SK-N-MC (cell line): ENCODE results near the gene FILIP1.

Experiments
- EZH2 ChIP-seq: fragments of 200-600 bp; sonication (generic); IDR thresholded peaks from one replicate; pipeline ENCODE4 v1.6.1; 2017; ENCODE audit warnings: antibody characterized with exemption
- POLR2AphosphoS5 ChIP-seq: IDR thresholded peaks from 2 replicates; pipeline ENCODE4 v1.6.1; 2012; ENCODE audit warnings: mild to moderate bottlenecking, low read depth, low read length, borderline replicate concordance

- TF ChIP-seq POLR2AphosphoS5 (no peak), EZH2 (no peak)
These were observed 201.9 kb downstream of the FILIP1 start for GRCh38 chr6:75291744-75292143.
